GM12878 (cell line): ENCODE data around the gene INSYN2B. TPM values are rescaled to one million over a fixed set of nuclear protein-coding genes. Genes with fewer than 3 reads are reported as not detected.

Experiments used
- ATAC-seq: fragments of 200-7000 bp; cut with Tn5 transposase; 3 replicates; pipeline ENCODE4 v1.9.1; 2020; ENCODE audit warnings: mild to moderate bottlenecking, moderate library complexity
- BruUV-seq: library from RNA; stranded (reverse); fragments of 400-500 nt; replicated peaks from 2 replicates; lab custom pipeline; 2021; lab: Mats Ljungman, UMichigan
- CTCF ChIA-PET: fragments of 300-600 bp; sonication (Branson Sonifier 250); formaldehyde crosslinking; extraction: SDS; loops from one replicate; lab custom pipeline; 2021; ENCODE audit warnings: inconsistent platforms; lab: Yijun Ruan, JAX
- POLR2A ChIA-PET: fragments of 350-600 bp; formaldehyde crosslinking; extraction: SDS; loops from one replicate; lab custom pipeline; 2021; ENCODE audit warnings: inconsistent platforms; lab: Charles Lee
- RAD21 ChIA-PET: fragments of 300-600 bp; sonication (Branson Sonifier 250); formaldehyde crosslinking; loops from one replicate; lab custom pipeline; 2023; ENCODE audit warnings: antibody characterized with exemption; ENCODE audit not compliant: unreplicated experiment; lab: Charles Lee
- SMC1A ChIA-PET: fragments of 300-600 bp; sonication (Branson Sonifier 250); formaldehyde crosslinking; loops from one replicate; lab custom pipeline; 2023; ENCODE audit not compliant: unreplicated experiment, uncharacterized antibody; lab: Charles Lee
- DNase-seq: peaks from one replicate; pipeline ENCODE4 v3.0.0-alpha.2; 2011; ENCODE audit warnings: low read depth, low spot score
- FAIRE-seq: peaks from 3 replicates; lab custom pipeline; 2011; peaks lifted over from hg19 to GRCh38; lab: Jason Lieb, UNC
- H2AFZ ChIP-seq: 2 replicates; pipeline ENCODE4 v1.6.0; 2011; ENCODE audit warnings: low read depth, low read length, control low read depth; ENCODE audit not compliant: control insufficient read depth
- H3K27ac ChIP-seq: 2 replicates; pipeline ENCODE4 v1.5.1; 2011; ENCODE audit warnings: control low read depth; ENCODE audit not compliant: control insufficient read depth, insufficient read depth
- H3K27me3 ChIP-seq, 2 experiments: replicated peaks in 1 of 2; 2 replicates each; pipeline versions ENCODE4 v1.6.0 to v1.6.1; 2011; ENCODE audit warnings: low read length in 1 of 2; ENCODE audit not compliant: control insufficient read depth in 2 of 2, insufficient read depth in 2 of 2
- H3K36me3 ChIP-seq, 2 experiments: 2 replicates each; pipeline ENCODE4 v1.5.1; 2011; ENCODE audit warnings: low read length in 1 of 2; ENCODE audit not compliant: control insufficient read depth in 2 of 2, insufficient read depth in 2 of 2
- H3K4me1 ChIP-seq: 2 replicates; pipeline ENCODE4 v1.6.1; 2011; ENCODE audit warnings: mild to moderate bottlenecking, low read length, moderate library complexity, mixed read lengths; ENCODE audit not compliant: control insufficient read depth, insufficient read depth
- H3K4me2 ChIP-seq: 2 replicates; pipeline ENCODE4 v1.6.0; 2011; ENCODE audit warnings: control low read depth; ENCODE audit not compliant: control insufficient read depth, insufficient read depth
- H3K4me3 ChIP-seq: fragments of 200-600 bp; sonication (generic); 2 replicates; pipeline ENCODE4 v1.5.1; 2016
- H3K79me2 ChIP-seq: 2 replicates; pipeline ENCODE4 v1.6.0; 2011; ENCODE audit warnings: low read length; ENCODE audit not compliant: control insufficient read depth, insufficient read depth
- H3K9ac ChIP-seq: 2 replicates; pipeline ENCODE4 v1.8.0; 2011; ENCODE audit warnings: low read length, control low read depth, mixed read lengths; ENCODE audit not compliant: control insufficient read depth, insufficient read depth
- H3K9me3 ChIP-seq: replicated peaks from 3 replicates; pipeline ENCODE4 v1.5.1; 2011; ENCODE audit warnings: mild to moderate bottlenecking, low read length; ENCODE audit not compliant: control insufficient read depth, insufficient read depth
- H4K20me1 ChIP-seq: 2 replicates; pipeline ENCODE4 v1.6.0; 2011; ENCODE audit not compliant: control insufficient read depth, insufficient read depth
- CHD2 ChIP-seq: IDR thresholded peaks from 2 replicates; pipeline ENCODE4 v1.6.1; 2011; ENCODE audit warnings: low read depth, low read length, improper control_type of control experiment, borderline replicate concordance
- CREB1 ChIP-seq: IDR thresholded peaks from 2 replicates; pipeline ENCODE4 v1.6.1; 2012; ENCODE audit warnings: low read depth, mild to moderate bottlenecking, inconsistent platforms
- GABPA ChIP-seq: IDR thresholded peaks from 2 replicates; pipeline ENCODE4 v1.6.1; 2014; ENCODE audit warnings: antibody characterized with exemption, low read depth, mild to moderate bottlenecking, inconsistent platforms
- JUNB ChIP-seq: IDR thresholded peaks from 2 replicates; pipeline ENCODE4 v1.6.1; 2016; ENCODE audit warnings: antibody characterized with exemption, mild to moderate bottlenecking
- MEF2B ChIP-seq: fragments of 450-650 bp; IDR thresholded peaks from 2 replicates; pipeline ENCODE4 v1.6.1; 2018; ENCODE audit warnings: mild to moderate bottlenecking, moderate library complexity; ENCODE audit not compliant: partially characterized antibody, poor library complexity, severe bottlenecking
- NFXL1 ChIP-seq: fragments of 450-650 bp; IDR thresholded peaks from 2 replicates; pipeline ENCODE4 v1.6.1; 2017; ENCODE audit warnings: antibody characterized with exemption, mild to moderate bottlenecking, borderline replicate concordance
- POLR2A ChIP-seq: IDR thresholded peaks from 2 replicates; pipeline ENCODE4 v1.6.1; 2011; ENCODE audit warnings: low read depth, mild to moderate bottlenecking, low read length
- POLR2AphosphoS5 ChIP-seq: IDR thresholded peaks from 2 replicates; pipeline ENCODE4 v1.6.1; 2011; ENCODE audit warnings: mild to moderate bottlenecking, low read length, inconsistent platforms
- POU2F2 ChIP-seq: IDR thresholded peaks from 3 replicates; pipeline ENCODE4 v1.6.1; 2011; ENCODE audit warnings: low read depth, mild to moderate bottlenecking, low read length, borderline replicate concordance
- RAD51 ChIP-seq: fragments of 450-650 bp; IDR thresholded peaks from 2 replicates; pipeline ENCODE4 v1.6.1; 2016; ENCODE audit warnings: moderate library complexity, mild to moderate bottlenecking, inconsistent platforms
- REST ChIP-seq: IDR thresholded peaks from 2 replicates; pipeline ENCODE4 v1.6.1; 2012; ENCODE audit warnings: mild to moderate bottlenecking, low read depth, low read length
- TAF1 ChIP-seq: IDR thresholded peaks from 2 replicates; pipeline ENCODE4 v1.6.1; 2011; ENCODE audit warnings: mild to moderate bottlenecking, low read depth, low read length, borderline replicate concordance
- ZBTB4 ChIP-seq: fragments of 450-650 bp; formaldehyde crosslinking; IDR thresholded peaks from 2 replicates; pipeline ENCODE4 v1.4.0; 2022; ENCODE audit warnings: mild to moderate bottlenecking, moderate library complexity
- WGBS: methylation state at CpG from one replicate; pipeline ENCODE4 v1.1.6; 2016; ENCODE audit warnings: low lambda C conversion rate; ENCODE audit not compliant: insufficient replicate concordance, insufficient coverage; ENCODE audit errors: missing lambda C conversion rate; 5-methylcytosine and 5-hydroxymethylcytosine counted together
- in situ Hi-C: fragments of 300-500 bp; cut with MboI; formaldehyde crosslinking; loops from 9 replicates; pipeline ENCODE4 v1.14.3; 2018; ENCODE audit warnings: mixed read lengths
- intact Hi-C: fragments of 100-400 bp; cut with micrococcal nuclease; formaldehyde crosslinking; loops from one replicate; pipeline ENCODE4 v1.14.2; 2022; ENCODE audit not compliant: unreplicated experiment
- polyA plus RNA-seq, 11 experiments: library from polyadenylated mRNA; depleted of rRNA in 4 of 11; unstranded in 6 of 11; stranded (reverse) in 5 of 11; fragments of >200 nt; fragmentation: Nextera tagmentation in 4 of 11; fragmentation: Illumina TruSeq in 1 of 11; extraction: Ambion mirVana in 4 of 11; extraction: Trizol in 1 of 11; gene quantifications; 1 replicate in 1 of 11; 2 replicates in 10 of 11; pipeline versions ENCODE4 v1.2.1 to v1.2.3, GENCODE V29; 2011 to 2016; ENCODE audit warnings: inconsistent platforms in 2 of 11, missing spikeins in 2 of 11, low read depth in 1 of 11
- total RNA-seq, 4 experiments: library from RNA; depleted of rRNA in 3 of 4; stranded (reverse); fragments of >200 nt in 3 of 4; fragmentation: Illumina TruSeq in 1 of 4; extraction: Trizol in 1 of 4; gene quantifications; 2 replicates each; pipeline versions ENCODE4 v1.2.1 to v1.2.3, GENCODE V29; 2013 to 2021

The INSYN2B gene
- total and polyA plus RNA-seq, 10 of the 15 experiments (the other 5 are each of a cell fraction or from before 2014, with no cell fraction given), result 0.05 to 0.27 (median 0.13) TPM; not detected in 7

- no peak overlapping the region for H3K27ac ChIP-seq
- H3K9me3 ChIP-seq, result no peaks in the 10 kb centered on the region
- peaks cover 2 to 9% of the 10 kb centered on the region in 2 experiments; a peak in 3 of 4 replicates for H3K36me3 ChIP-seq
- no peaks in the 10 kb centered on the region for H3K4me1 ChIP-seq
- H3K79me2 ChIP-seq, result no peaks in the 10 kb centered on the region
- WGBS, result 91% methylated on average over 3 of the region's 3 CpGs
- H3K4me3 ChIP-seq, result no peak overlapping the region
- peak; percentile 23 for FAIRE-seq
- RAD21 ChIA-PET, result no interaction called here
- no peak for ATAC-seq
- intact Hi-C loops (no loop called here), in situ Hi-C loops (no loop called here)
- CTCF ChIA-PET, result no interaction called here
- no peak overlapping the region for H3K9ac ChIP-seq
- no peaks in the 10 kb centered on the region for H4K20me1 ChIP-seq
- no peak for DNase-seq
- no peak overlapping the region for H3K4me2 ChIP-seq
- POLR2A ChIA-PET, result no interaction called here
- BruUV-seq, result no TSS peak
- SMC1A ChIA-PET, result no interaction called here
- no peak for TF ChIP-seq CREB1
- TF ChIP-seq CHD2, result no peak
- no peak for TF ChIP-seq JUNB
- no peak for TF ChIP-seq MEF2B
- no peak for TF ChIP-seq GABPA
- TF ChIP-seq POLR2AphosphoS5, result no peak
- no peak overlapping the region for H2AFZ ChIP-seq
- no peaks in the 10 kb centered on the region for H3K27me3 ChIP-seq
These were observed 40.1 kb upstream of the INSYN2B start for GRCh38 chr5:170020423-170020822.

GRCh38 chr5:170012622-170013021 lies 32.3 kb upstream of the INSYN2B start:
- ChIA-PET CTCF (interaction anchor here (0.6 kb wide), 1 partner anchor 90 kb away, joined by 4 read pairs; no protein-coding TSS in a partner anchor), POLR2A (no interaction called here), RAD21 (no interaction called here), SMC1A (no interaction called here)
- no peaks in the 10 kb centered on the region for H3K79me2 ChIP-seq
- ATAC-seq (no peak), FAIRE-seq (no peak), DNase-seq (no peak)
- H3K36me3 ChIP-seq, result peaks cover 5% of the 10 kb centered on the region in 2 experiments
- no peaks in the 10 kb centered on the region for H3K27me3 ChIP-seq
- no peak overlapping the region for H2AFZ ChIP-seq
- in situ Hi-C loops, result no loop called here
- TSS peak; percentile 11 for BruUV-seq
- H3K9me3 ChIP-seq, result no peaks in the 10 kb centered on the region
- no peaks in the 10 kb centered on the region for H3K4me1 ChIP-seq
- over 99% methylated on average over 11 of the region's 11 CpGs for WGBS
- no peak overlapping the region for H3K9ac ChIP-seq
- no peaks in the 10 kb centered on the region for H4K20me1 ChIP-seq
- H3K27ac ChIP-seq, result no peak overlapping the region
- no peak overlapping the region for H3K4me3 ChIP-seq
- intact Hi-C loops, result no loop called here
- H3K4me2 ChIP-seq, result no peak overlapping the region
- TF ChIP-seq REST, result no peak
- TF ChIP-seq TAF1, result no peak
- no peak for TF ChIP-seq NFXL1
- no peak for TF ChIP-seq POU2F2
- TF ChIP-seq ZBTB4 (CRISPR knock-in tag), result no peak
- TF ChIP-seq RAD51, result no peak
- TF ChIP-seq POLR2A, result no peak
